ENCODE results near the gene CBLB. TPM values are rescaled to one million over a fixed set of nuclear protein-coding genes. Genes with fewer than 3 reads are reported as not detected.

CBLB gene
- total RNA-seq, 6 experiments from 2014 or later = 9.4 to 21.4 (median 18.2) TPM

DNA sequence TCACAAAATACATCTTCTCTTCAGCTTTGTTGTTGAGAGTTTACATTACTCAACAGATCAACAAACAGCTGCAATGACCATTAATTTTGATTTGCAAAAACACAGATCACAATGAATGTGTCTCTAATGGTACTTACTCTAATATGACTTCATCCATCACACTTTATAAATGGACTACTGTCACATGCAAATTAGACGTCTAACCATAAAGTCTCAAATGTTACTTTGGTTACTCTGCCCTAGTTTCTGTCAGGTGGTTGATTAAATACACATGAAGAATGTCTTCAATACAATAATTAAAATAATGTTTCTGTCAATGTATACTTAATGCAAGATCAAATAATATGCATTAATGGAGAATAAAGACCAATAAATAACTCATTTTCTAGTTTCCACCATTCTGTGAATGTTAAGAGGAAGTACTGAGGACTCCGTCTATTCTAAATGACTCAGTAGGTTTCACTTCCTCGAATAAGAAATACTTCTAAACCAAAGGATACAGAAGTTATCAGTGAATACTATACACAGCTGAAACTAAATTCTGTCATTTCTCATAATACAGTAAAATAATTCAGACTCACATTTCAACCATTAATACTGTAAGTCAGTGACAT lies 145.8 kb downstream of the CBLB start:
- TF ChIP-seq, protein P1, sequence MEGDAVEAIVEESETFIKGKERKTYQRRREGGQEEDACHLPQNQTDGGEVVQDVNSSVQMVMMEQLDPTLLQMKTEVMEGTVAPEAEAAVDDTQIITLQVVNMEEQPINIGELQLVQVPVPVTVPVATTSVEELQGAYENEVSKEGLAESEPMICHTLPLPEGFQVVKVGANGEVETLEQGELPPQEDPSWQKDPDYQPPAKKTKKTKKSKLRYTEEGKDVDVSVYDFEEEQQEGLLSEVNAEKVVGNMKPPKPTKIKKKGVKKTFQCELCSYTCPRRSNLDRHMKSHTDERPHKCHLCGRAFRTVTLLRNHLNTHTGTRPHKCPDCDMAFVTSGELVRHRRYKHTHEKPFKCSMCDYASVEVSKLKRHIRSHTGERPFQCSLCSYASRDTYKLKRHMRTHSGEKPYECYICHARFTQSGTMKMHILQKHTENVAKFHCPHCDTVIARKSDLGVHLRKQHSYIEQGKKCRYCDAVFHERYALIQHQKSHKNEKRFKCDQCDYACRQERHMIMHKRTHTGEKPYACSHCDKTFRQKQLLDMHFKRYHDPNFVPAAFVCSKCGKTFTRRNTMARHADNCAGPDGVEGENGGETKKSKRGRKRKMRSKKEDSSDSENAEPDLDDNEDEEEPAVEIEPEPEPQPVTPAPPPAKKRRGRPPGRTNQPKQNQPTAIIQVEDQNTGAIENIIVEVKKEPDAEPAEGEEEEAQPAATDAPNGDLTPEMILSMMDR (IDR thresholded peaks at IDR 0.05) = no peak
- no peak for TF ChIP-seq POLR2A (IDR thresholded peaks at IDR 0.05)
- H3K9me3 ChIP-seq = no peaks in the 10 kb centered on the region
- WGBS (ENCODE audit: insufficient coverage, low coverage, low lambda C conversion rate, missing lambda C conversion rate) = 56% methylated on average over 3 of the region's 3 CpGs
- H3K4me1 ChIP-seq = no peaks in the 10 kb centered on the region
- no peaks in the 10 kb centered on the region for H3K27me3 ChIP-seq
- peaks cover 0 to 6% (median 4%) of the 10 kb centered on the region in 4 donors for H3K36me3 ChIP-seq
- no peak overlapping the region for H3K4me3 ChIP-seq
- DNase-seq (no peak), ATAC-seq (peak; percentile 39 to 71 (median 54))
- intact Hi-C loops (cut with DNase I) = no loop called here
- H3K27ac ChIP-seq = no peak overlapping the region

DNA sequence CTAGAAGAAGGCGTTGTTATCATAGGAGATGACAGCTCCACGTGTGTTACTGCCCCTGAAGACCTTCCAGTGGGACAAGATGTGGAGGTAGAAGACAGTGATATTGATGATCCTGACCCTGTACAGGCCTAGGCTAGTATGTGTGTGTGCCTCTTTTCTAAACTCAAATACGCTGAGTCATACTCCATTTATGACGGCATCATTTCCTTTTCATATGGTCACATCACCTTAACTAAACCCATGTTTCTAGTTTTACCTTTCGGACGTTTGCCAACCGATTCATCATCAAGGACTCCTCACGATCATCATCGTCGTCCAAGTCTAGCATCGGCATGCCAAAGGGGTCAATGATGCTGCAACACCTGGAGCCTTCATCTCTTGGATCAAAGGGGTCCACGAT lies 149.0 kb downstream of the CBLB start:
- WGBS (ENCODE audit: insufficient coverage, low coverage, low lambda C conversion rate, missing lambda C conversion rate) = 81% methylated on average over 12 of the region's 12 CpGs
- TF ChIP-seq POLR2A (IDR thresholded peaks at IDR 0.05) = no peak
- TF ChIP-seq, protein P1 (IDR thresholded peaks at IDR 0.05) = no peak
- no peak for DNase-seq
- Histone ChIP-seq H3K4me3 (no peak overlapping the region), H3K4me1 (no peaks in the 10 kb centered on the region), H3K27ac (no peak overlapping the region), H3K9me3 (no peaks in the 10 kb centered on the region), H3K27me3 (no peaks in the 10 kb centered on the region), H3K36me3 (peaks cover 0 to 6% (median 3%) of the 10 kb centered on the region in 4 donors)
- intact Hi-C loops (cut with DNase I) = no loop called here
- no peak for ATAC-seq

DNA sequence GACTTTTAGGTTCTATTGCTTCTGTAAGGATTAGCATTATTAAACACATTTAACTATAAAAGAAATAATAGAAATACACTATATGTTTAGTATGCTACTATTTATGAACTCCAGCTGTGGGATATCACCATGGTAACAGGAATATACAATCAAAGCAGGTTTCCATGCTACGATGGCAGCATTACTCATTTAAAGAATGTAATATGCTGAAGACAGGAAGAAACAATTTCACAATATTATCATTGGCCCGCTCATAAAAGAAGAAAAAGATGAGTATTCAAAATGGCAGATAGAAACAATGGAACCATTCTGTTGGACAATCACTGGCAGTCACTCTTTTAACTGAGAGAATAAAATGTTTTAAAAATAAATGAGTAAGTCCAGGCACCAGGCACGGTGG lies 153.4 kb downstream of the CBLB start:
- DNase-seq (no peak), ATAC-seq (no peak)
- Histone ChIP-seq H3K27ac (no peak overlapping the region), H3K4me1 (no peaks in the 10 kb centered on the region), H3K4me3 (no peak overlapping the region), H3K36me3 (peaks cover 0 to 6% (median 3%) of the 10 kb centered on the region in 4 donors), H3K27me3 (no peaks in the 10 kb centered on the region), H3K9me3 (no peaks in the 10 kb centered on the region)
- TF ChIP-seq, protein P1 (IDR thresholded peaks at IDR 0.05) = no peak
- no peak for TF ChIP-seq POLR2A (IDR thresholded peaks at IDR 0.05)
- WGBS (ENCODE audit: insufficient coverage, low coverage, low lambda C conversion rate, missing lambda C conversion rate) = 79% methylated on average over 3 of the region's 3 CpGs
- intact Hi-C loops (cut with DNase I) = no loop called here

DNA sequence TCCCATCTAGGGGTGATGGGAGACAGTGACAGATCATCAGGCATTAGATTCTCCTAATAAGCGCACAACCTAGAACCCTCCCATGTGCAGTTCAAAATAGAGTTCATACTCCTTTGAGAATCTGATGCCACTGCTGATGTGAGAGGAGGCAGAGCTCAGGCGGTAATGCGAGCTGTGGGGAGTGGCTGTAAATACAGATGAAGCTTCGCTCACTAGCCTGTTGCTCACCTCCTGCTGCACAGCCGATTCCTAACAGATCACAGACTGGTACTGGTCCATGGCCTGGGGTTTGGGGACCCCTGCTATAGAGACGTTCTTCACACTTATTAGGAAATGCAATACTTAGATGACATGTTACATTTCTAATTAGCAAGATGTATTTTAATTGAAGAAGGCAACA lies 154.4 kb downstream of the CBLB start:
- TF ChIP-seq, protein P1 (IDR thresholded peaks at IDR 0.05) = no peak
- no peak for TF ChIP-seq POLR2A (IDR thresholded peaks at IDR 0.05)
- Histone ChIP-seq H3K27me3 (no peaks in the 10 kb centered on the region), H3K36me3 (peaks cover 0 to 2% (median under 1%) of the 10 kb centered on the region in 4 donors), H3K4me3 (no peak overlapping the region), H3K9me3 (no peaks in the 10 kb centered on the region), H3K27ac (no peak overlapping the region), H3K4me1 (no peaks in the 10 kb centered on the region)
- DNase-seq (no peak), ATAC-seq (no peak)
- WGBS (ENCODE audit: insufficient coverage, low coverage, low lambda C conversion rate, missing lambda C conversion rate) = 83% methylated on average over 6 of the region's 6 CpGs
- intact Hi-C loops (cut with DNase I) = no loop called here

All from right lobe of liver (tissue), 6 donors.